ENCODE measurements around the gene VSTM1.

DNA sequence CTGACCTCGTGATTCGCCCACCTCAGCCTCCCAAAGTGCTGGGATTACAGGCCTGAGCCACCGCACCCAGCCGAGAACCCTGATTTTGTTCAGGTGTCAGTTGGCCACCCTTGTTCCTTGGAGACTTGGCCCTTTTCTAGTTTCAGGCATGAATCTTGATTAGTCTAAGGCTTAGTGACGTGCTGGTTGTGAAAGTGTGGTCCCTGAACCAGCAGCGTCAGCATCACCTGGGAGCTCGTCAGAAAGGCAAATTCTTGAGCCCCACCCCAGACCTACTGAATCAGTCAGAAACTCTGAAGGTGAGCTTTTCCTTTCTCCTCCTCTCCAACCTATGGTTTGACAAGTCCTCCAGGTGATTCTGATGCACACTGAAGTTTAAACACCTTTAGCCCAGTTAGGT, 37.0 kb downstream of the VSTM1 start:
- no peak for TF ChIP-seq POLR2A (IDR thresholded peaks at IDR 0.05; ENCODE audit: low read depth, low read length)
- no peak for TF ChIP-seq PAX5 (IDR thresholded peaks at IDR 0.05; ENCODE audit: insufficient read depth, low read length, severe bottlenecking)
- no peak for TF ChIP-seq POLR2AphosphoS5 (IDR thresholded peaks at IDR 0.05; ENCODE audit: low read depth, low read length)
- TF ChIP-seq TAF1 (IDR thresholded peaks at IDR 0.05; ENCODE audit: low read depth, low read length) = no peak
- no peak for TF ChIP-seq SPI1 (IDR thresholded peaks at IDR 0.05; ENCODE audit: low read depth, low read length)
- no peak for TF ChIP-seq POU2F2 (IDR thresholded peaks at IDR 0.05; ENCODE audit: low read depth, low read length)

Data from GM12891 (cell line).